Psoas muscle (tissue), 8 donors: ENCODE measurements around the gene HMGN1. TPM values are rescaled to one million over a fixed set of nuclear protein-coding genes. Genes with fewer than 3 reads are reported as not detected.

Experiments used
- ATAC-seq, 4 donors: fragments of 200-7000 bp; cut with Tn5 transposase; one replicate each; pipeline ENCODE4 v1.9.1; 2020; ENCODE audit warnings: moderate library complexity in 3 of 4, mild to moderate bottlenecking in 2 of 4
- DNase-seq, 2 donors: peaks; one replicate each; pipeline ENCODE4 v3.0.0-alpha.2; 2020
- H3K27ac ChIP-seq: fragments of 200-600 bp; one replicate; pipeline ENCODE4 v1.8.0; 2022
- H3K27me3 ChIP-seq, 3 donors: fragments of 200-600 bp in 1 of 3; one replicate each; pipeline versions ENCODE4 v1.6.1 to v1.8.0; 2013 to 2022; ENCODE audit warnings: low read length in 2 of 3, mild to moderate bottlenecking in 2 of 3, moderate library complexity in 1 of 3; ENCODE audit not compliant: insufficient read depth in 3 of 3
- H3K36me3 ChIP-seq, 2 donors: fragments of 200-600 bp in 1 of 2; one replicate each; pipeline versions ENCODE4 v1.6.1 to v1.8.0; 2013 to 2022; ENCODE audit warnings: low read depth in 1 of 2, mild to moderate bottlenecking in 1 of 2, moderate library complexity in 1 of 2; ENCODE audit not compliant: insufficient read depth in 1 of 2
- H3K4me1 ChIP-seq: fragments of 200-600 bp; one replicate; pipeline ENCODE4 v1.8.0; 2022
- H3K4me3 ChIP-seq: fragments of 200-600 bp; one replicate; pipeline ENCODE4 v1.8.0; 2022; ENCODE audit warnings: mild to moderate bottlenecking
- H3K9me3 ChIP-seq: fragments of 200-600 bp; one replicate; pipeline ENCODE4 v1.8.0; 2022
- WGBS, 3 donors: extraction: QIAGEN DNeasy Blood & Tissue Kit; methylation state at CpG; one replicate each; pipeline versions ENCODE4 v1.1.6 to v1.1.7; 2013; 5-methylcytosine and 5-hydroxymethylcytosine counted together
- intact Hi-C, 2 donors: fragments of 100-400 bp; cut with DNase I; formaldehyde crosslinking; loops; one replicate each; pipeline versions ENCODE4 v1.11.0 to v1.14.2; 2022
- polyA plus RNA-seq, 3 donors: library from polyadenylated mRNA; stranded (reverse); fragments of 200-250 nt; gene quantifications; one replicate each; pipeline ENCODE4 v1.2.3, GENCODE V29; 2013
- total RNA-seq, 4 donors: library from RNA; stranded (reverse); fragmentation: NEBNext Ultra II Directional in 2 of 4; extraction: Animal tissue kit (Norgen Biotek cat#: 25700) in 2 of 4; gene quantifications; one replicate each; pipeline versions ENCODE4 v1.2.1 to v1.2.4, GENCODE V29; 2021 to 2023
- TF ChIP-seq, protein P1 (sequence below): fragments of 200-600 bp; IDR thresholded peaks from one replicate; pipeline ENCODE4 v1.8.0; 2022; ENCODE audit warnings: antibody characterized with exemption
- donor health status: healthy with polysubstance abuse.
- donor health status: DM: no; HTN: no; CAD: no; lungs with moderate emphysema.
- donor health status: Bipolar disorder and iron deficiency.
- donor health status: healthy.
- donor health status: DM: yes; HTN: yes; CAD: no.
- donor health status: DM: no; HTN: no; CAD: no.
- donor health status: DM: no; HTN: no; CAD: no.
- donor health status: DM: yes; HTN: yes; CAD: no.

The HMGN1 gene
- total and polyA plus RNA-seq, 7 donors: 13.9 to 37.2 (median 17.7) TPM

DNA sequence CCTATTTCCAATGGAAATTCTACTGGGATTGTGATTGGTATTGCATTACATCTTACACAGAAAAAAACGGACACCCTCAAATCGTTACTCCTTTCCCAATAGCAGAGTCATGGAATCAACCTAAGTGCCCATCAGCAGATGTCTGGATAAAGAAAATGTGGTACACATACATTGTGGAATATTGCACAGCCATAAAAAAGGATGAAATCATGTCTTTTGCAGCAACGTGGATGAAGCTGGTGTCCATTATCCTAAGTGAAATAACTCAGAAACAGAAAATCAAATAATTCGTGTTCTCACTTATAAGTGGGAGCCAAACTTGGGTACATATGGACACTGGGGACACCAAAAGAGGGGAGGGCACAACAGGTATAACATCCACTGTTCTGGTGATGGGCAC lies 14.3 kb downstream of the HMGN1 start:
- Histone ChIP-seq H3K9me3 (no peaks in the 10 kb centered on the region), H3K27me3 (no peaks in the 10 kb centered on the region), H3K4me1 (no peaks in the 10 kb centered on the region), H3K36me3 (no peaks in the 10 kb centered on the region), H3K4me3 (no peak overlapping the region), H3K27ac (no peak overlapping the region)
- no peak for DNase-seq
- TF ChIP-seq, protein P1, sequence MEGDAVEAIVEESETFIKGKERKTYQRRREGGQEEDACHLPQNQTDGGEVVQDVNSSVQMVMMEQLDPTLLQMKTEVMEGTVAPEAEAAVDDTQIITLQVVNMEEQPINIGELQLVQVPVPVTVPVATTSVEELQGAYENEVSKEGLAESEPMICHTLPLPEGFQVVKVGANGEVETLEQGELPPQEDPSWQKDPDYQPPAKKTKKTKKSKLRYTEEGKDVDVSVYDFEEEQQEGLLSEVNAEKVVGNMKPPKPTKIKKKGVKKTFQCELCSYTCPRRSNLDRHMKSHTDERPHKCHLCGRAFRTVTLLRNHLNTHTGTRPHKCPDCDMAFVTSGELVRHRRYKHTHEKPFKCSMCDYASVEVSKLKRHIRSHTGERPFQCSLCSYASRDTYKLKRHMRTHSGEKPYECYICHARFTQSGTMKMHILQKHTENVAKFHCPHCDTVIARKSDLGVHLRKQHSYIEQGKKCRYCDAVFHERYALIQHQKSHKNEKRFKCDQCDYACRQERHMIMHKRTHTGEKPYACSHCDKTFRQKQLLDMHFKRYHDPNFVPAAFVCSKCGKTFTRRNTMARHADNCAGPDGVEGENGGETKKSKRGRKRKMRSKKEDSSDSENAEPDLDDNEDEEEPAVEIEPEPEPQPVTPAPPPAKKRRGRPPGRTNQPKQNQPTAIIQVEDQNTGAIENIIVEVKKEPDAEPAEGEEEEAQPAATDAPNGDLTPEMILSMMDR: no peak
- no peak for ATAC-seq
- WGBS, 3 donors: 88 to 94% (median 92%) methylated on average over 4 of the region's 4 CpGs
- intact Hi-C loops: no loop called here

DNA sequence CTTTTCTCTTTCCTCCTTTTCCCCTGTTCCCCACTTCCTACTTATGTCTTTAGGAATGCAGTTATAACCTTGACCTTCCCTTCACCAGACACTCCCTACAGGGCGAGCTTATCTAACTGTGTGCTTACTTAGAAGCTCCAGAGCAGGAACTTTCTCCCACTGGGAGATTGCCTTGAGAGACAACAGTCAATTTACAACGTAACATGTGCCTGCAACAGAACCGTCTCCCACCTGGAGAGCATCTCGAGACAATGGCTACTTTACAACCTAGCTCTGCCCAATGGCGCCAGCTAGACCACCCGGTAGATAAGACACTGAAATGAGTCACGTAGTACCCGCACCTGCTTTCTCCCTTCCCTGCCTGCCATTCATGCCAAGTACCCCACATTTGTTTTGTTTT lies 16.7 kb downstream of the HMGN1 start:
- 53 to 61% (median 59%) methylated on average over 8 of the region's 8 CpGs for WGBS, 3 donors
- intact Hi-C loops: no loop called here

DNA sequence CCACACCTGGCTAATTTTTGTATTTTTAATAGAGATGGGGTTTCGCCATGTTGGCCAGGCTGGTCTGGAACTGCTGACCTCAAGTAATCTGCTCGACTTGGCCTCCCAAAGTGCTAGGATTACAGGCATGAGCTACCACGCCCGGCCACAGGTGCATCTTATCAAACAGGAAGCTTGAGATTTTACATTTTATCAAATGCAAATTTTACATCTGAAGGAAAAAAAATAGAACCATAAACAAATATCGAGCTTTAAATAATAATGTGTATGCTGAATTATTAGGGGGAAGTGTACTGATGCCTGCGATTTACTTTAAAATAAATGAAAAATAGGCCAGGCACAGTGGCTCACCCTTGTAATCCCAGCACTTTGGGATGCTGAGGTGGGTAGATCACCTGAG lies 18.9 kb downstream of the HMGN1 start:
- no peak overlapping the region for H3K4me3 ChIP-seq
- no peaks in the 10 kb centered on the region for H3K36me3 ChIP-seq
- intact Hi-C loops: no loop called here
- no peaks in the 10 kb centered on the region for H3K27me3 ChIP-seq
- 89 to 93% (median 92%) methylated on average over 6 of the region's 6 CpGs for WGBS, 3 donors
- DNase-seq: no peak
- no peaks in the 10 kb centered on the region for H3K4me1 ChIP-seq
- no peak for ATAC-seq
- no peaks in the 10 kb centered on the region for H3K9me3 ChIP-seq
- TF ChIP-seq, protein P1: no peak
- no peak overlapping the region for H3K27ac ChIP-seq

More for the DNA sequence above, 16.7 kb downstream of the HMGN1 start:
- no peak for ATAC-seq
- Histone ChIP-seq H3K27ac (no peak overlapping the region), H3K4me3 (no peak overlapping the region), H3K9me3 (no peaks in the 10 kb centered on the region), H3K4me1 (no peaks in the 10 kb centered on the region), H3K27me3 (no peaks in the 10 kb centered on the region), H3K36me3 (no peaks in the 10 kb centered on the region)
- DNase-seq: no peak
- TF ChIP-seq, protein P1: no peak

DNA sequence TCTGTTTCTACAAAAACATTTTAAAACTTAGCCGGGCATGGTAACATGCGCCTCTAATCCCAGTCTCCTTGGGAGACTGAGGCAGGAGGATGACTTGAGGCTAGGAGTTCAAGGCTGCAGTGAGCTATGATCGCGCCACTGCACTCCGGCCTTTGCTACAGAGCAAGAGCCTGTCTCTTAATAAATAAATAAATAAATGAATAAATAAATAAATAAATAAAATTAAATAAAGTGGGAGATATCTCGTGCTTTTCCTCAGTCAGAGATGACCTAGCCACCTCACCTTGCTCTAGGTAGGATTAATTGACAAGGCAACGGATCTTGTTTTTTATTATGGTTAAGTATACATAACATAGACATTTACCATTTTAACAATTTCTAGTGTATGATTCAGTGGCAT lies 21.2 kb downstream of the HMGN1 start:
- H3K27me3 ChIP-seq: no peaks in the 10 kb centered on the region
- H3K9me3 ChIP-seq: no peaks in the 10 kb centered on the region
- no peaks in the 10 kb centered on the region for H3K36me3 ChIP-seq
- no peaks in the 10 kb centered on the region for H3K4me1 ChIP-seq
- intact Hi-C loops: no loop called here
- TF ChIP-seq, protein P1: no peak
- 94 to 98% (median 97%) methylated on average over 7 of the region's 7 CpGs for WGBS, 3 donors
- DNase-seq (no peak), ATAC-seq (no peak)
- no peak overlapping the region for H3K27ac ChIP-seq
- no peak overlapping the region for H3K4me3 ChIP-seq

DNA sequence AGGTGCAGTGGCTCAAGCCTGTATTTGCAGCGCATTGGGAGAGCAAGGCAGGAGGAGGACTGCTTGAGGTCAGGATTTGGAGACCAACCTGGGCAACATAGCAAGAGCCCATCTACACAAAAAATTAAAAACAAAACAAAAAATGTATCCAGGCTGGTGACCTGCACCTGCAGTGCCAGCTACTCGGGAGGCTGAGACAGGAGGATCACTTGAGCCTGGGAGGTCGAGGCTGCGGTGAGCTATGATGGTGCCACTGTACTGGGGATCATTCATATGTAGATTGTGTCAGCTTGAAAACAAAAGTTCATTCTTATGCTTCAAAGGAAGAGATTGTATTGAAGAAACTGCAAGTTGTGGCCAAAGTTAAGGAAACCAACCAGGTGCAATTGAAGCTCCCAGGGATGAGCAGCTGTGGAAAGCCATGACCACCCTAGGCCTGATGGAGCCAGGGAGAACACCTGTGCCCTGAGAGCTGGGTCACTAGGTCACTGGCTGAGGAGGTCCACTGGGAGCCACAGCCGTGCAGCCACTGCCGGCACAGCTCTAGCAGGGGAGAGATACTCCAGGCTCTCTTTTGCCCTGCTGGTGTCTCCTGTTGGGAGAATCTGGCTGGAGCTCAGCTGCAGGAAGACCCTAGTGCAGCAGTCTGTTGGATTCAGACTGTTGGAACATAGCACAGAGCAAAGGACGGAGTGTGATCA lies 22.1 kb downstream of the HMGN1 start:
- no peaks in the 10 kb centered on the region for H3K36me3 ChIP-seq
- TF ChIP-seq, protein P1: no peak
- ATAC-seq (no peak), DNase-seq (no peak)
- H3K9me3 ChIP-seq: no peaks in the 10 kb centered on the region
- H3K4me3 ChIP-seq: no peak overlapping the region
- 77 to 84% (median 78%) methylated on average over 7 of the region's 7 CpGs for WGBS, 3 donors
- no peak overlapping the region for H3K27ac ChIP-seq
- intact Hi-C loops: no loop called here
- H3K4me1 ChIP-seq: no peaks in the 10 kb centered on the region
- H3K27me3 ChIP-seq: no peaks in the 10 kb centered on the region
